ENCODE data around the gene ACSL5.

DNA sequence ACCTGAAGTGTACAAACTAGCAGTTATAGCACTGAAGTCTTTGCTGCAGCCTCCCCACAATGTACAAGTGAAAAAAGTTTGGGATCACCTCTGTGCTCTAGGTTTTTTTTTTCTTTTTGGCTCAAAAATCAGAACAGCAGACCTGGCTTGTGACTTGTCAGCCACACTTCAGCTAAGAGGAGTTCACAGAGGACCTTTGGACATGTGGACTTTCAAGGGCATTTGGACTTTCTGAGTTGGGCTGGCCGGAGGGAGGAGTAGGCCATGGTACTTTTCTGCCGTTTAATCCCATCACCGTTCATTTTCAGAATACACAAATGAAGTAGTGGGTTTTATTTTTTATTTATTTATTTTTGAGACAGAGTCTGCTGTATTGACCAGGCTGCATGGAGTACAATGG is 21.9 kb upstream of the ACSL5 start:
- TF ChIP-seq POLR2A (IDR thresholded peaks at IDR 0.05): no peak
- TF ChIP-seq, protein P1, sequence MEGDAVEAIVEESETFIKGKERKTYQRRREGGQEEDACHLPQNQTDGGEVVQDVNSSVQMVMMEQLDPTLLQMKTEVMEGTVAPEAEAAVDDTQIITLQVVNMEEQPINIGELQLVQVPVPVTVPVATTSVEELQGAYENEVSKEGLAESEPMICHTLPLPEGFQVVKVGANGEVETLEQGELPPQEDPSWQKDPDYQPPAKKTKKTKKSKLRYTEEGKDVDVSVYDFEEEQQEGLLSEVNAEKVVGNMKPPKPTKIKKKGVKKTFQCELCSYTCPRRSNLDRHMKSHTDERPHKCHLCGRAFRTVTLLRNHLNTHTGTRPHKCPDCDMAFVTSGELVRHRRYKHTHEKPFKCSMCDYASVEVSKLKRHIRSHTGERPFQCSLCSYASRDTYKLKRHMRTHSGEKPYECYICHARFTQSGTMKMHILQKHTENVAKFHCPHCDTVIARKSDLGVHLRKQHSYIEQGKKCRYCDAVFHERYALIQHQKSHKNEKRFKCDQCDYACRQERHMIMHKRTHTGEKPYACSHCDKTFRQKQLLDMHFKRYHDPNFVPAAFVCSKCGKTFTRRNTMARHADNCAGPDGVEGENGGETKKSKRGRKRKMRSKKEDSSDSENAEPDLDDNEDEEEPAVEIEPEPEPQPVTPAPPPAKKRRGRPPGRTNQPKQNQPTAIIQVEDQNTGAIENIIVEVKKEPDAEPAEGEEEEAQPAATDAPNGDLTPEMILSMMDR (IDR thresholded peaks at IDR 0.05): no peak
